Dermis blood vessel endothelial cell (primary cell): Measurements from ENCODE around the gene CLDN19. TPM values are rescaled to one million over a fixed set of nuclear protein-coding genes. Genes with fewer than 3 reads are reported as not detected.
"Not testable (repeated sequence)": the region's sequence is repeated elsewhere in the genome, so short reads cannot be mapped to it uniquely, and the experiment has no call there.

Experiments
- DNase-seq: peaks from one replicate; pipeline ENCODE4 v3.0.0; 2010
- total RNA-seq: library from RNA; depleted of rRNA; stranded (reverse); fragments of >200 nt; gene quantifications from 2 replicates; pipeline ENCODE4 v1.2.3, GENCODE V29; 2014

CLDN19 gene
- total RNA-seq, 1 donor from 2014 or later: not detected

GRCh38 chr1:42758641-42759040 is 18.6 kb upstream of the CLDN19 start:
- no peak for DNase-seq

- no peak for DNase-seq
These were observed 17.8 kb upstream of the CLDN19 start for GRCh38 chr1:42757892-42758275.

- DNase-seq: peak; percentile 79
These were observed 17.2 kb upstream of the CLDN19 start for GRCh38 chr1:42756956-42757891.

GRCh38 chr1:42753070-42753469 is 13.0 kb upstream of the CLDN19 start:
- DNase-seq: peak; percentile 23

GRCh38 chr1:42752284-42752683 is 12.2 kb upstream of the CLDN19 start:
- no peak for DNase-seq

- DNase-seq: not testable (repeated sequence)
These were observed 11.6 kb upstream of the CLDN19 start for GRCh38 chr1:42751511-42752070.

GRCh38 chr1:42750041-42750440 is 10.0 kb upstream of the CLDN19 start:
- DNase-seq: no peak

GRCh38 chr1:42748461-42749410 is 8.7 kb upstream of the CLDN19 start:
- DNase-seq: no peak

GRCh38 chr1:42748021-42748420 is 8.0 kb upstream of the CLDN19 start:
- no peak for DNase-seq

- peak; percentile 64 for DNase-seq
These were observed 7.1 kb upstream of the CLDN19 start for GRCh38 chr1:42747125-42747524.

- no peak for DNase-seq
These were observed 6.5 kb upstream of the CLDN19 start for GRCh38 chr1:42746436-42747105.

GRCh38 chr1:42745851-42746250 is 5.8 kb upstream of the CLDN19 start:
- no peak for DNase-seq

- DNase-seq: no peak
These were observed 4.0 kb upstream of the CLDN19 start for GRCh38 chr1:42744148-42744413.

GRCh38 chr1:42743317-42744147 is 3.5 kb upstream of the CLDN19 start:
- DNase-seq: no peak

GRCh38 chr1:42742617-42743316 is 2.7 kb upstream of the CLDN19 start:
- DNase-seq: no peak

- DNase-seq: no peak
These were observed 2.1 kb upstream of the CLDN19 start for GRCh38 chr1:42742141-42742540.

GRCh38 chr1:42741706-42742105 is 1.7 kb upstream of the CLDN19 start:
- no peak for DNase-seq

GRCh38 chr1:42740851-42741580 is 980 bp upstream of the CLDN19 start:
- no peak for DNase-seq

GRCh38 chr1:42738678-42739226 is 1.3 kb downstream of the CLDN19 start:
- DNase-seq: no peak
